NK-92 (cell line): ENCODE results near the gene MICB.

Experiments used
- DNase-seq: peaks from one replicate; lab custom pipeline; 2025; ENCODE audit not compliant: unreplicated experiment; lab: John Stamatoyannopoulos, UW

The MICB gene

DNA sequence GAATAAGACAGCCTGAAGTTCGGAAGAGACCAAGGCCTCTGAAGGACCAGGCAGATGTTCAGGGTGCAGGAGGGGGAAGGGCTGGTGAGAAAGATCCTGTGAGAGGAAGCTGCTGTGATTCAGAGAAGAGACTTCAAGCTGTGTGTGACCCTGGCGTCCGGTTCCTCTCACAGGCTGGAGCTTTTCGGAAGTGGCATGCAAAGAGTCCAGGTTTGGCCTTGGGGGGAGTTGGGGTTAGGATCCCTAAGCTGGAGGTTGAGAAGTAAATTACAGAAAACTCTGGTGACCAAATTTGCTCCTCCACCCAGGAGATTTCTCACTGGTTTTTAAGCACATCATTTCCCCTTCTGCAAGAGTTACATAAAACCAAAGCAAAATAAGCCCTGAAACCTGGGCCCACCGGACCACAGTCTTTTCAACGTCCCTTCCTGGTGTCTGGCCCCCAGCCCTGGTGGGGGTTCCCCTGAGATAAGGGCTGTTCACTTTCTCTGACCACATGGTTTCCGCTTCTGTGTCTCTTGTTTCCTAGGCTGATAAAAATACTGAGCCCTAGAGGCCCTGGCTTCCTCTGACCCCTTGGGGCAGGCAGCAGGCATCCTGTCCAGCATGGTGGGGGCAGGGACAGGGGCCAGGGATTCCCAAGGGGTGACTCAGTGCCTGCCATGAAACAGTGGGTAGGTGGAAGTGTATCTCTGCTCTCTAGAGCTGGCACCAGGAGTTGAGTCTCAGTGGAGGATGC, 62.2 kb downstream of the MICB start:
- no peak for DNase-seq

- DNase-seq: no peak
Measured at GRCh38 chr6:31560697-31561058, 62.7 kb downstream of the MICB start.
